K562 (cell line): ENCODE measurements around the gene PTAFR. TPM values are rescaled to one million over a fixed set of nuclear protein-coding genes. Genes with fewer than 3 reads are reported as not detected.

Source experiments
- ATF6 ChIP-seq: sonication (generic); formaldehyde crosslinking; IDR thresholded peaks from 2 replicates; pipeline ENCODE4 v1.4.0; 2020; ENCODE audit warnings: mild to moderate bottlenecking, missing genetic modification reagents
- ESRRA ChIP-seq: fragments of 450-650 bp; IDR thresholded peaks from 2 replicates; pipeline ENCODE4 v1.6.1; 2014; ENCODE audit warnings: low read depth, mild to moderate bottlenecking, moderate library complexity, borderline replicate concordance
- MYBL2 ChIP-seq, 2 experiments: fragments of 450-650 bp in 1 of 2; sonication (generic) in 1 of 2; formaldehyde crosslinking in 1 of 2; IDR thresholded peaks; 2 replicates each; pipeline versions ENCODE4 v1.6.1 to v1.8.1; 2017 to 2022; ENCODE audit warnings: borderline replicate concordance in 1 of 2, inconsistent platforms in 1 of 2, low read depth in 1 of 2, mild to moderate bottlenecking in 1 of 2, missing genetic modification reagents in 1 of 2, moderate library complexity in 1 of 2
- THRA ChIP-seq: fragments of 450-650 bp; IDR thresholded peaks from 2 replicates; pipeline ENCODE4 v1.6.1; 2017; ENCODE audit warnings: mild to moderate bottlenecking, moderate library complexity
- ZBTB43 ChIP-seq: sonication (generic); formaldehyde crosslinking; IDR thresholded peaks from 2 replicates; pipeline ENCODE4 v1.8.0; 2023; ENCODE audit warnings: mild to moderate bottlenecking, missing genetic modification reagents
- ZNF583 ChIP-seq: fragments of 250-450 bp; sonication (Bioruptor Pico); IDR thresholded peaks from 2 replicates; pipeline ENCODE4 v1.4.0; 2020
- polyA plus RNA-seq, 8 experiments: library from polyadenylated mRNA; depleted of rRNA in 4 of 8; stranded (reverse) in 5 of 8; unstranded in 3 of 8; fragments of >200 nt; fragmentation: Nextera tagmentation in 2 of 8; fragmentation: Illumina TruSeq in 1 of 8; extraction: Ambion mirVana in 2 of 8; extraction: Trizol in 1 of 8; gene quantifications; 2 replicates each; pipeline versions ENCODE4 v1.2.1 to v1.2.3, GENCODE V29; 2011 to 2014; ENCODE audit warnings: inconsistent platforms in 1 of 8, missing spikeins in 1 of 8
- total RNA-seq, 7 experiments: library from RNA; depleted of rRNA in 6 of 7; stranded (reverse); fragments of >200 nt in 6 of 7; fragmentation: Illumina TruSeq in 2 of 7; extraction: Trizol in 2 of 7; gene quantifications; 2 replicates each; pipeline versions ENCODE4 v1.2.1 to v1.2.3, GENCODE V29; 2011 to 2021; ENCODE audit warnings: low replicate concordance in 1 of 7

The PTAFR gene
- total and polyA plus RNA-seq, 9 of the 15 experiments (the other 6 are each of a cell fraction or from before 2014, with no cell fraction given) = 0.15 to 0.55 (median 0.40) TPM; not detected in 1

GRCh38 chr1:28136169-28136921 lies 40.1 kb downstream of the PTAFR start (continued):
- TF ChIP-seq ATF6 (CRISPR knock-in tag) = no peak
- no peak for TF ChIP-seq ZBTB43 (CRISPR knock-in tag)
- TF ChIP-seq THRA = no peak
- 0 out of 2 replicates have a peak, but pooled peaks have one; percentile 9 for TF ChIP-seq ESRRA
- no peak for TF ChIP-seq MYBL2 (IDR thresholded peaks at IDR 0.05; ENCODE audit: low read depth)
- no peak for TF ChIP-seq MYBL2 (CRISPR knock-in tag; IDR thresholded peaks at IDR 0.05; ENCODE audit: borderline replicate concordance)
- no peak for TF ChIP-seq ZNF583
- TF ChIP-seq, all 486 proteins: peak for 10
